PFSK-1 (cell line): Measurements from ENCODE around the gene WASL.

Experiments used
- POLR2AphosphoS5 ChIP-seq: IDR thresholded peaks from 2 replicates; pipeline ENCODE4 v1.6.1; 2012; ENCODE audit warnings: low read depth, mild to moderate bottlenecking, control low read depth, low read length, moderate library complexity
- TF ChIP-seq, protein P1 (sequence below), 2 experiments: IDR thresholded peaks; 2 replicates each; pipeline versions ENCODE4 v1.6.1 to v1.8.0; 2011 to 2012; ENCODE audit warnings: low read depth in 2 of 2, low read length in 2 of 2, control low read depth in 1 of 2, inconsistent platforms in 1 of 2, mild to moderate bottlenecking in 1 of 2, moderate library complexity in 1 of 2; ENCODE audit not compliant: insufficient read depth in 1 of 2

DNA sequence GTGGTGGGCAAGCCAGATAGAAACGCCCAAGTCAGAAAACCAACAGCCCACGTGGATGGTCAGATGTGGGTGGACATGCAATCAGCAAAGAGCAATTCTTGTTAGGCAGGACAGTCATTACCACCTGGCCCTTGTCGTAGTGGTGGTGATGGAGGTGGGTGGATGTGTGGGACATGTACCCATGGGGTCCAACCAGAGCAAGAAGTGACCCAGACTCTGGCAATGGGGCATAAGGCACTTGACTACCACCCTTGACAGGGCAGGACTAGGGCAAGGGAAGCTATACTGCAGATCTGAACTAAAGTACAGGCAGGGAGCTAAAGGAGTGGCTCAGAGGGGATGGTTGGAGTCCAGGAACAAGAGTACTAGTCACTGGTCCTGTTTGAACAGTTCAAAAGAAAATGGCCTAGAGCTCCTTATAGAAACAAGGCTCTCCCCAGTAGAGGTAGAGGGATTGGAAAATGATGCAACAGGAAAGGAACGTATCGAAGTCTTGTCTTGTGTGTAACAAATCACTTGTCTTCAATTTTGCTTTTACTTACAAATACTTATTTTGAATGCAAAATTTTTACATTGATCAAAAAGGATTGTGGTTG, 75.6 kb downstream of the WASL start:
- TF ChIP-seq POLR2AphosphoS5, result no peak
- TF ChIP-seq, protein P1, sequence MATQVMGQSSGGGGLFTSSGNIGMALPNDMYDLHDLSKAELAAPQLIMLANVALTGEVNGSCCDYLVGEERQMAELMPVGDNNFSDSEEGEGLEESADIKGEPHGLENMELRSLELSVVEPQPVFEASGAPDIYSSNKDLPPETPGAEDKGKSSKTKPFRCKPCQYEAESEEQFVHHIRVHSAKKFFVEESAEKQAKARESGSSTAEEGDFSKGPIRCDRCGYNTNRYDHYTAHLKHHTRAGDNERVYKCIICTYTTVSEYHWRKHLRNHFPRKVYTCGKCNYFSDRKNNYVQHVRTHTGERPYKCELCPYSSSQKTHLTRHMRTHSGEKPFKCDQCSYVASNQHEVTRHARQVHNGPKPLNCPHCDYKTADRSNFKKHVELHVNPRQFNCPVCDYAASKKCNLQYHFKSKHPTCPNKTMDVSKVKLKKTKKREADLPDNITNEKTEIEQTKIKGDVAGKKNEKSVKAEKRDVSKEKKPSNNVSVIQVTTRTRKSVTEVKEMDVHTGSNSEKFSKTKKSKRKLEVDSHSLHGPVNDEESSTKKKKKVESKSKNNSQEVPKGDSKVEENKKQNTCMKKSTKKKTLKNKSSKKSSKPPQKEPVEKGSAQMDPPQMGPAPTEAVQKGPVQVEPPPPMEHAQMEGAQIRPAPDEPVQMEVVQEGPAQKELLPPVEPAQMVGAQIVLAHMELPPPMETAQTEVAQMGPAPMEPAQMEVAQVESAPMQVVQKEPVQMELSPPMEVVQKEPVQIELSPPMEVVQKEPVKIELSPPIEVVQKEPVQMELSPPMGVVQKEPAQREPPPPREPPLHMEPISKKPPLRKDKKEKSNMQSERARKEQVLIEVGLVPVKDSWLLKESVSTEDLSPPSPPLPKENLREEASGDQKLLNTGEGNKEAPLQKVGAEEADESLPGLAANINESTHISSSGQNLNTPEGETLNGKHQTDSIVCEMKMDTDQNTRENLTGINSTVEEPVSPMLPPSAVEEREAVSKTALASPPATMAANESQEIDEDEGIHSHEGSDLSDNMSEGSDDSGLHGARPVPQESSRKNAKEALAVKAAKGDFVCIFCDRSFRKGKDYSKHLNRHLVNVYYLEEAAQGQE (IDR thresholded peaks at IDR 0.05; ENCODE audit: insufficient read depth in 1 of 2, low read depth in 2 of 2, low read length in 2 of 2), result no peak
